ENCODE measurements around the gene RIMBP2.

DNA sequence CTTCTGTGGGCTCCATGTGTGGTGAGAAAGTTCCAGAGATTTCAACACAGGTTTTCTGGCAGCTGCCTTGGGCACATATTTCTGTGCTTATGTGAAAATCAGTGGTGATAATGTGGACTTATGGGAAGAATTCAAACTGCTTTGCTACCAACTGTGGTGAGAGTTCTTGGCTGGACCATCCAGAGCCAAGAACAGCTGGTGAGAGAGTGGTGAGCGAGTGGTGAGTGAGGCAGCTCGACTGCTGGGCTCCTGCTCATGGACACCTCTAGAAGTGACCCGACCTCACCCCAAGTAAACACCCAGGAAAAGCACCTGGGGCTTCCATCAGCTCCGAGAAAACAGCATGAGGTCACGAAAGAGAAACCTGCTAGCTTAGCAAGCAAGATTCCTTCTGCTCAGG is 272.0 kb downstream of the RIMBP2 start:
- TF ChIP-seq, protein P1, sequence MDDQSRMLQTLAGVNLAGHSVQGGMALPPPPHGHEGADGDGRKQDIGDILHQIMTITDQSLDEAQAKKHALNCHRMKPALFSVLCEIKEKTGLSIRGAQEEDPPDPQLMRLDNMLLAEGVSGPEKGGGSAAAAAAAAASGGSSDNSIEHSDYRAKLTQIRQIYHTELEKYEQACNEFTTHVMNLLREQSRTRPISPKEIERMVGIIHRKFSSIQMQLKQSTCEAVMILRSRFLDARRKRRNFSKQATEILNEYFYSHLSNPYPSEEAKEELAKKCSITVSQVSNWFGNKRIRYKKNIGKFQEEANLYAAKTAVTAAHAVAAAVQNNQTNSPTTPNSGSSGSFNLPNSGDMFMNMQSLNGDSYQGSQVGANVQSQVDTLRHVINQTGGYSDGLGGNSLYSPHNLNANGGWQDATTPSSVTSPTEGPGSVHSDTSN (CRISPR knock-in tag; IDR thresholded peaks at IDR 0.05) = no peak
- no peak for TF ChIP-seq ZNF362 (tag by site-specific recombination; IDR thresholded peaks at IDR 0.05)

Measured in HEK293 (cell line).